ENCODE results near the gene BRD7. TPM values are rescaled to one million over a fixed set of nuclear protein-coding genes. Genes with fewer than 3 reads are reported as not detected.

Gene BRD7
- total and polyA plus RNA-seq, 10 of the 15 experiments (the other 5 are each of a cell fraction or from before 2014, with no cell fraction given) = 16.9 to 74.7 (median 52.0) TPM

- intact Hi-C loops (cut with micrococcal nuclease; ENCODE audit: unreplicated experiment) (no loop called here), in situ Hi-C loops (cut with MboI) (no loop called here)
- 77% methylated on average over 28 of the region's 30 CpGs for whole genome bisulfite sequencing (ENCODE audit: insufficient coverage, insufficient replicate concordance, low lambda C conversion rate, missing lambda C conversion rate)
- RAD21 ChIA-PET (ENCODE audit: unreplicated experiment) = no interaction called here
- FAIRE-seq (no peak), ATAC-seq (no peak), DNase-seq (ENCODE audit: low read depth, low spot score) (no peak)
- Histone ChIP-seq H3K27ac (ENCODE audit: control insufficient read depth, insufficient read depth) (no peak overlapping the region), H3K9me3 (replicated peaks; ENCODE audit: control insufficient read depth, insufficient read depth, low read length) (no peaks in the 10 kb centered on the region), H4K20me1 (ENCODE audit: control insufficient read depth, insufficient read depth) (no peaks in the 10 kb centered on the region), H3K27me3 (replicated peaks in 1 of 2; ENCODE audit: control insufficient read depth in 2 of 2, insufficient read depth in 2 of 2, low read length in 1 of 2) (peaks cover 0 to 1% of the 10 kb centered on the region in 2 experiments; a peak in 1 of 4 replicates), H3K9ac (ENCODE audit: control insufficient read depth, insufficient read depth, low read length) (no peak overlapping the region), H3K79me2 (ENCODE audit: control insufficient read depth, insufficient read depth, low read length) (no peaks in the 10 kb centered on the region), H3K4me3 (no peak overlapping the region), H3K4me2 (ENCODE audit: control insufficient read depth, insufficient read depth) (no peak overlapping the region), H3K36me3 (ENCODE audit: control insufficient read depth in 2 of 2, insufficient read depth in 2 of 2, low read length in 1 of 2) (no peaks in the 10 kb centered on the region), H3K4me1 (ENCODE audit: control insufficient read depth, insufficient read depth, low read length) (no peaks in the 10 kb centered on the region), H2AFZ (ENCODE audit: control insufficient read depth, low read depth, low read length) (no peak overlapping the region)
- CTCF ChIA-PET = interaction anchor here (1.1 kb wide), 1 partner anchor 415 kb away, joined by 4 read pairs; no protein-coding TSS in a partner anchor
- no TSS peak for BruUV-seq (replicated peaks)
- POLR2A ChIA-PET = no interaction called here
- no peak for TF ChIP-seq MLLT1 (IDR thresholded peaks at IDR 0.05)
- TF ChIP-seq ZBTB4 (CRISPR knock-in tag; IDR thresholded peaks at IDR 0.05) = no peak
- SMC1A ChIA-PET (ENCODE audit: uncharacterized antibody, unreplicated experiment) = no interaction called here
Observed at GRCh38 chr16:50390914-50391716, 22.3 kb upstream of the BRD7 start.

Measured in GM12878 (cell line).